ENCODE measurements around the gene GRIN3A.

- no peak for TF ChIP-seq ELK1 (IDR thresholded peaks at IDR 0.05; ENCODE audit: borderline replicate concordance, low read depth, low read length)
- no peak for TF ChIP-seq CTCF (conservative IDR thresholded peaks at IDR 0.05; ENCODE audit: low read depth, low read length)
- TF ChIP-seq RFX5 (IDR thresholded peaks at IDR 0.05; ENCODE audit: low read depth, low read length): no peak
- no peak for TF ChIP-seq BHLHE40 (IDR thresholded peaks at IDR 0.05; ENCODE audit: low read depth, low read length)
- no peak for TF ChIP-seq POLR2A (IDR thresholded peaks at IDR 0.05; ENCODE audit: low read depth, low read length)
- TF ChIP-seq USF2 (IDR thresholded peaks at IDR 0.05; ENCODE audit: low read depth, low read length): no peak
- TF ChIP-seq FOS (IDR thresholded peaks at IDR 0.05; ENCODE audit: low read depth, low read length): no peak
These were observed 864 bp upstream of the GRIN3A start for GRCh38 chr9:101739311-101739710.
